Parietal lobe (tissue), 1 donor: ENCODE data around the gene ARHGEF25. TPM values are rescaled to one million over a fixed set of nuclear protein-coding genes. Genes with fewer than 3 reads are reported as not detected.

Experiments
- total RNA-seq: library from RNA; depleted of rRNA; stranded (reverse); fragments of >200 nt; gene quantifications from one replicate; pipeline ENCODE4 v1.2.3, GENCODE V29; 2014

ARHGEF25 gene
- 40.7 TPM for total RNA-seq

DNA sequence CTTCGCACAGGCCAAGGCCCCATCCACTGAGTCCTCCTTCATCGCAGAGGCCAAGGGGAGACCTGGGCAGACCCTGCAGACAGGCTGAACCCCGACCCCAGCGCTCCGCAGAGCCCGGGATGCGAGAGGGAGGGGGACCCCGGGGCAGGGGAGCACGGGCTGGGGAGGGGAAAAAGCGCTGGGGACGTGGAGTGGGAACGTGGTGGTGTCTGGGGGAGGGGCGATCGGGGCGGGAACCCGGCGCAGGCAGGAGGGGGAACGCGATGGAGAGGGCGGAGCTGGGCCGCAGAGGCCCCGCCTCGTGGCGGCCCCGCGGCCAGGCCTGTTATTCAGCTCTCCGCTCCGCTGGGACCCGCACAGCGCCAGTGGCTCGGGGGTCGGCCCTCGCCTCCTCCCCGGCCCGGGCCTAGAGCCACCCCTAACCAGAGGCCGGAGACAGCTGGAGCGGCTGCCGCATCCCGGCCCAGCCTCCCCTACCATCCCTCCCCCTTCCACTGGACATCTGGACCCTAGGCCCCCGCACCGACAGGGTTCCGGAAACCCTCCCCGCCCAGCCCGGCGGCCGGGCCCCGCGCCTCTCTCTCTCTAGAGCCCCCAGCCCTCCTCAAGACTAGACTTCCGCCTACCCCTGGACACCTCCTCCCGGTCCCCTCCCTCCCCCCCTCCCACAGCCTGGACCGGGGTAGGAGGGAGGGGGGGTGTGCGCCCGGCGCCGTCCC is at the start of gene ARHGEF25:
ARHGEF25 (plus strand) TSS at position 328 of the 719 bp plus-strand sequence. CDS start 460 bp downstream, outside the sequence.

GRCh38 chr12:57590864-57591781 is 20.1 kb upstream of the ARHGEF25 start, which contains the start of gene PIP4K2C:
PIP4K2C (plus strand) TSS chr12:57591192; CDS start chr12:57591290, 98 bp downstream.

GRCh38 chr12:57604454-57604991 is 6.7 kb upstream of the ARHGEF25 start, which contains the start of gene DTX3:
DTX3 (plus strand) TSS chr12:57604824; CDS start chr12:57606518, 1,694 bp downstream.

GRCh38 chr12:57632958-57633840 is 22.0 kb downstream of the ARHGEF25 start, which contains the start of gene B4GALNT1:
B4GALNT1 (minus strand) TSS chr12:57633201; CDS start chr12:57632132, 1,069 bp downstream.

Other genes with a start within 250 kb of the ARHGEF25 start
- 38.5 TPM for gene R3HDM2, start 180.4 kb upstream of the ARHGEF25 start, total RNA-seq
- not detected for gene INHBC, start 176.7 kb upstream of the ARHGEF25 start, total RNA-seq
- gene INHBE, start 156.1 kb upstream of the ARHGEF25 start, total RNA-seq = not detected
- 0.63 TPM for gene GLI1, start 151.7 kb upstream of the ARHGEF25 start, total RNA-seq
- gene ARHGAP9, start 131.6 kb upstream of the ARHGEF25 start, total RNA-seq = 0.94 TPM
- gene MARS1, start 123.4 kb upstream of the ARHGEF25 start, total RNA-seq = 122 TPM
- gene DDIT3, start 90.9 kb upstream of the ARHGEF25 start, total RNA-seq = 3.8 TPM
- gene MBD6, start 88.6 kb upstream of the ARHGEF25 start, total RNA-seq = 6.3 TPM
- gene DCTN2, start 64.2 kb upstream of the ARHGEF25 start, total RNA-seq = 153 TPM
- gene KIF5A, start 61.4 kb upstream of the ARHGEF25 start, total RNA-seq = 97.0 TPM
- 13.8 TPM for gene PIP4K2C, start 20.2 kb upstream of the ARHGEF25 start, total RNA-seq
- 81.7 TPM for gene DTX3, start 6.6 kb upstream of the ARHGEF25 start, total RNA-seq
- gene B4GALNT1, start 21.8 kb downstream of the ARHGEF25 start, total RNA-seq = 103 TPM
- gene OS9, start 82.7 kb downstream of the ARHGEF25 start, total RNA-seq = 115 TPM
- 40.7 TPM for gene AGAP2, start 127.3 kb downstream of the ARHGEF25 start, total RNA-seq
- gene TSPAN31, start 133.6 kb downstream of the ARHGEF25 start, total RNA-seq = 25.7 TPM
- 55.4 TPM for gene CDK4, start 140.9 kb downstream of the ARHGEF25 start, total RNA-seq
- gene MARCHF9, start 143.7 kb downstream of the ARHGEF25 start, total RNA-seq = 18.8 TPM
- gene CYP27B1, start 155.6 kb downstream of the ARHGEF25 start, total RNA-seq = 0.94 TPM
- 2.8 TPM for gene METTL1, start 160.7 kb downstream of the ARHGEF25 start, total RNA-seq
- 2.5 TPM for gene EEF1AKMT3, start 161.2 kb downstream of the ARHGEF25 start, total RNA-seq
- gene TSFM, start 171.4 kb downstream of the ARHGEF25 start, total RNA-seq = 24.1 TPM
- gene AVIL, start 207.3 kb downstream of the ARHGEF25 start, total RNA-seq = 4.4 TPM
- 45.1 TPM for gene CTDSP2, start 235.3 kb downstream of the ARHGEF25 start, total RNA-seq